Hematopoietic multipotent progenitor cell treated with erythropoietin and hydrocortisone succinate and interleukin-3 and kit ligand, for 17 days (in vitro differentiated cells): ENCODE data around the gene GNAS.

Experiments used
- DNase-seq: peaks from one replicate; pipeline ENCODE4 v3.0.0-alpha.2; 2015; ENCODE audit warnings: low spot score

Gene GNAS

DNA sequence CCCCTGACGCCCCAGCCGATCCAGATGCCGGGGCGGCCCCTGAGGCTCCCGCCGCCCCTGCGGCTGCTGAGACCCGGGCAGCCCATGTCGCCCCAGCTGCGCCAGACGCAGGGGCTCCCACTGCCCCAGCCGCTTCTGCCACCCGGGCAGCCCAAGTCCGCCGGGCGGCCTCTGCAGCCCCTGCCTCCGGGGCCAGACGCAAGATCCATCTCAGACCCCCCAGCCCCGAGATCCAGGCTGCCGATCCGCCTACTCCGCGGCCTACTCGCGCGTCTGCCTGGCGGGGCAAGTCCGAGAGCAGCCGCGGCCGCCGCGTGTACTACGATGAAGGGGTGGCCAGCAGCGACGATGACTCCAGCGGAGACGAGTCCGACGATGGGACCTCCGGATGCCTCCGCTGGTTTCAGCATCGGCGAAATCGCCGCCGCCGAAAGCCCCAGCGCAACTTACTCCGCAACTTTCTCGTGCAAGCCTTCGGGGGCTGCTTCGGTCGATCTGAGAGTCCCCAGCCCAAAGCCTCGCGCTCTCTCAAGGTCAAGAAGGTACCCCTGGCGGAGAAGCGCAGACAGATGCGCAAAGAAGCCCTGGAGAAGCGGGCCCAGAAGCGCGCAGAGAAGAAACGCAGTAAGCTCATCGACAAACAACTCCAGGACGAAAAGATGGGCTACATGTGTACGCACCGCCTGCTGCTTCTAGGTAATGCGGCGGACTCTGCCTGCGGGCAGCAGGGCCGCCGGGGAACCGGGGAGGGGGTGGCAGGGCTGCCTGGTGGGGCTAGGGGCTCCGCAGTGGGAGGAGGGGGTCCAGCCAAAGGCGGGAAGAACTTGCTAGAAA, 2.3 kb downstream of the GNAS start:
- no peak for DNase-seq

GRCh38 chr20:58855506-58856389, 3.2 kb downstream of the GNAS start:
- no peak for DNase-seq

GRCh38 chr20:58863044-58863790, 10.7 kb downstream of the GNAS start:
- no peak for DNase-seq

DNA sequence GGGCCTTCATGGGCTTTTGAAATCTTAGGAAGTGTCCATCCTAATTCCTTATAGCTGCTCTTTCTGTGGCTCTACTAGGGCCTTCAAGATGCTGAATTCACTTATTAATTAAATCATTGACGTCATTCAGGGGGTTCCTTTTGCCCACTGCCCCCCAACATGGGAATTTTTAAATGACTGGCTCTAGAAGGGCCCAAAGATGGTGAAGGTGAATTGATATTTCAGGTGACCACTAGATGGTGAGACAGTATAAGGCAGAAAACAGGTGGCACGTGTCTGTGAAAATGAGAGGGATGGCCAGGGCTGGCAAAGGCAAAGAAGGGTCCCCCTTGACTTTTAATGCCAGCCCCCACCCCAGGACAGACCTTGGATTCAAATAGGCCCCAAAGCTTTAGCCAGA, 11.8 kb downstream of the GNAS start:
- no peak for DNase-seq

GRCh38 chr20:58865843-58866242, 13.3 kb downstream of the GNAS start:
- no peak for DNase-seq

DNA sequence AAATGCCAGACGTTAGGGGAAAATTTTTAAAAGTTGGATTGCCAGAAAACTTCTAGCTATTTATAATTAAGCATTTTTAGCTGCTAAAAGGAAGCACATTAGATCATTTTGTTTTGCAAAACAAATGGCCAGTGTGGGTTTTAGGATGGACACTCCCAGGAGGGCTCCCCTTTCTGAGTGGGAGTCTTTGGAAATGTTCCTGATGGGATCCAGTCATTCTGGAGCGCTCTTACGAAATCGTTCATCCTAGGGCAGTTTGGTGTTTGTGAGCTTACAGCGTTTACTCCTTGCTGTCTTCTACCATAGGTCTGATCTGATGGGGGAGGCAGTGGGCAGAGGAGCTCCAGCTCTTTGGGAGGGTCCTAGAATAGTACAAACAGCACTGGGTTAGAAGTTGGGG, 14.7 kb downstream of the GNAS start:
- no peak for DNase-seq

GRCh38 chr20:58868795-58869194, 16.3 kb downstream of the GNAS start:
- DNase-seq: no peak

DNA sequence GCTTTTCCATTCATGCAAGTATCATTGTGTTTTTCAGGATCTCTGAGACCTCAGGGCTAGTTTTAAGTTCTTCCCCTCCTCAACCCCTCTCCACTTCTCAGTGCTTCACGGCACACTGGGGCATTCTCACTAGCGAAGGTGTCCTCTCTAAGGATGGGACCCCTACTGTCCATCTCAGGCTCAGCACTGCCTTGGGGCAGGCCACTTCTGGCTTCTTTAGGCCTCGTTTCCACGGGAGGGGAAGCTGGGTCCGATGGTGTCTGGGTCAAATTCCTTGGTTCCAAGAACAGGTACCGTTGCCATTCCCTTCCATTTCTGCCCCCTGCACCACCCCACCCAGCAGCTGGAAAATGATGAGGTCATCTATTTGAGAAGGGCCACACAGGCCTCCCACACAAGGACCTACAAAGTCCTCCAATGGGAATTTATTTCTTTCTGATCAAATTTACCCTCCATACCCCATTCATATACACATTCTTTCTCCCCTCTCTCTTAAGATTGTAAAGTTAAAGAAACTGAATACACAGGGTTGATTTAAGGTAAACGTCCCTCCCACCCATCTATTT, 17.2 kb downstream of the GNAS start:
- DNase-seq: no peak

DNA sequence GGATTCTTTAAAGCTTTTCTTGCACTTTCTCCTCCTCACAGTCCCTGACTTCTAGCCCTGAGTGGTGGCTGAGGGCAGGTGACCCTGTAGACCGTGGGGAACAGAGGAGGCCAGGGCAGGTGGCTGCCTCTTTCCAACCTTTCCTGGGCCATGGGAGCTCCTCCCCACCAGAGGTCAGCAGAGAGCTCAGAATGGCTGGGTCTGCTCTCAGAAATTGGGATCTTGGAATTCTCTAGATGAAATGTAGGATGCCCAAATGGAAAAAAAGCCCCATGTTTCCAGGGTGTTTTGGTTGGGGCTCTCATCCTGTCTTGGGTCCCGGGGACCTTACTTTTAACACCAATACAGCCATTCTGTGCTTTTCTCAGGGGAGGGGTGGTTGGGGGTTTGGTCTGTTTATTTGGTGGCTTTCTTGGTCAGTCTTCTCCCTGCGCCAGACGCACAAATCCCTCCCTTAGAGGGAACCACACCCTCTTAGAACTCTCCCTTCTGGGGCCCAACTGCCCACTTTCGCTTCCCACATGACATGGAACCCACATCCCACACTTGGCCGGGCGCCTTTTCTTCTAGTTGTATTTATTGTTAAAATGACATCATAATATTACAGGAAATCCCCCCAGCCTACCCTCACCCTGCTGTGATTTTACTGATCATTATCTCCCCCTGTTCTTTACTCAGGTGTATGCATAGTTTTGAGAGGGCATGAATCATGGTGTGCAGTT, 17.9 kb downstream of the GNAS start:
- DNase-seq: peak; percentile 50

GRCh38 chr20:58871533-58872102, 19.1 kb downstream of the GNAS start:
- no peak for DNase-seq

GRCh38 chr20:58874469-58874868, 22.0 kb downstream of the GNAS start:
- no peak for DNase-seq

DNA sequence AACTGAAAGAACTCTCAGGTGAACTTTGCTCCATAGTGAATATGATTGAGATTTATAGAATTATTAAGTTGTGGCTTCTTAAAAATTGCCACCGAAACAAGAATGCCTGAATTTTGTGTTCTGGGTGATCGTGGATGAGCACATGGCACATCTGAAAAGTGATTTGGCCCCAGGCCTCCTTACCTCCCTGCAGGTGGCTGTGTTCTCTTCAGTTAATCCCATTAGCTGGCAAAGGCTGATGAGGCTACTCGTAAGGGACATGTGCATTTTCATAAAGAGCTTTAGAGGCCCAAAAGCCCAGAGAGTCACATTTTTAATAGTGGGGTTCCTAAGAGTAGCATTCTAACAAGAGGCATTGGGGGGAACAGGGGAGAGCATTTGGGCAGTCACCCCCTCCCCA, 22.6 kb downstream of the GNAS start:
- no peak for DNase-seq

GRCh38 chr20:58875541-58876134, 23.1 kb downstream of the GNAS start:
- no peak for DNase-seq

DNA sequence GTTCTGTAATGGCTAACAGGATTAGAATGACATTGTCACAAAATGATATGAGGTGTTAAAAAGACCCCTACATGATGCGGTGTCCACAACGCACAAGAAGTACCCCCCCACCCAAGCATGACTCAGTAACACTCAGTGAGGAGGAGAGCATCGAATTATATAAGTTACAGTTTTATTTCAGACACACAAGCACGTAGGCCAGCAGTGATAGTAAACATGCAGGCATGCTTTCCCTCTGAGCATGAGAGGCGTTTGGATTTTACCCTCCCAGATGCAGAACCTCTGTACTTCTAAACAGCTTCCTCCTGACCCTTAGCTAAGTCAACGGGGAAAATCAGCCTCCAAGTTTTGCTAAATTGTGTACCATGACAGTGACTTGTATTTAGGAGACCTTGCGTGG, 23.9 kb downstream of the GNAS start:
- DNase-seq: no peak

DNA sequence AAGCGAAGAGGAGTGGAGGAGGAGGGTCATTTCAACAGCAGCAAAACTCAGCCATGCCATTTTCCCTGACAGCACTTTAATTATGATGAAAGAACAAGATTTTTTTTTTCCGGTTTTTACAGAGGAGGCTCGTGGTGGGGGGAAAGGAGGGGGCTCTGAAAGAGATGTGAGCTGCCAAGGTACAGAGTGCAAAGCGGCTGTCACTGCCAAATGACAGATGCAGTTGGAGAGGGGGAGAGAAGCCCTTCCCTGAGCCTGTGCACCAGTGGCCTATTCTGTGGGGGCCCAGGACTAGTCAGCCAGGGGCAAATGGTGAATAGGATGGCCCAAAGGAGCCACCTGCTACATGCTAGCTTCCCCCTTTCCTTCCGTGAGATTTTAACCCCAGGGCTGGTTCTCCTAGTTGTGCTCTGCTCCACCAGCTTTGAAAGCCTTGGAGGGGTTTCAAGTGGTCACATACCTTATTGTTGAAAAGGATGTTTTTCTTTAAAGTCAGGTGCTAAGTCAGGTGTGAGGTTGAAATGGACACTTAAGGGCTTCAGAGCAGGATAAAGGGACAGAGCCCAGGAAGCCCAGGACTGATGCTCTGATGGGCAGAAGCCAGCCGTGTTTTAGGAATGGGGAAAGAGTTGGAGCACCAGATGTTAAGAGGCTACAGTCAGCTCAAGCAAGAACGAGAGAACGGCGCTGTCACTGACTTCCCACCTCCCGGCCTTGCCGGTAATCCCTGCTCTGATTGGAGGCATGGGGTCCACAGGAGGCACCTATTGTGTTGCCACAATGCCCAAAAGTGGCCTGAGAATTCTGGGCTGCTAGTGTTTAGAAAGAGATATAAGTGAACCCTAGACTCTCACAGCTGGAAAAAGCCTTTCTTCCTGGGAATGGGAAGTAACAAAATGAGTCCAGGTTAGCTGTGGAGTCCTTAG, 24.8 kb downstream of the GNAS start:
- no peak for DNase-seq

DNA sequence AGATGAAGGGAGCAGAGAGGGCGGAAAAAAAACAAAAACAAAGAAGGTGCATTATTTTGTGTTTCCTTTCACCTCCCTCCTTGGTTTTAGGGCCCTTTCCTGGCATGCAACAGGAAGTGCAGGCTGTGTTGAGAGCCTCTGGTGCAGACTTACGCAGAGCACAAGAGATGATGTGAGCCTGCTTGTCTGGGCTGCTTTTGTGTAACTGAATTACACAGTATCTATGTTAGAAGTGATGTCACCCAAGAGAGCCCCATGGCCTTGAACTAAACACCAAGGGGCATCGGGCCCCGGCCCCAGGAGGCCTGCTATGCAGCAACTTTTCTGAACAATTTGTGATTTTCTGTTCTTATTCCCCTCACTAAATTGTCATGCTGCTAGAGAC, 25.5 kb downstream of the GNAS start:
- no peak for DNase-seq

DNA sequence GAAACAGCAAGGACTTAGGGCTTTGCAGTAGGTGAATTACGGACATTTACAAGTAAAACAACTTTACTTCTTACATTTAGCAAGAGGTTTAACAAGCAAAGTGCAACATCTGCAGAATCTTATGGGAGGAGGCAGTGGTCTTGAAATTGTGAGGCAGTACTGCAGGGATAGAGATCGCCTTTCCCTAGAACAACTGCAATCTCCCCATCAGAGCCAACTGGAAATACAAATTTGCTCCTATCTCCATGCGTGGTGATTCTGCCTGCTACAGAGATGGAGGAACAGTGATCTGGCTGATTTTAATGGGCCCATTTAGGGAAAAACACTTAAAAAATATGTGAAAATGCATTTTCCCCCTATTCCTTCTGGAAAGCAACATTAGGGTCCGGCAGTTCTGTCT, 25.9 kb downstream of the GNAS start:
- DNase-seq: no peak

- no peak for DNase-seq
Observed at GRCh38 chr20:58880441-58880840, 27.9 kb downstream of the GNAS start.

DNA sequence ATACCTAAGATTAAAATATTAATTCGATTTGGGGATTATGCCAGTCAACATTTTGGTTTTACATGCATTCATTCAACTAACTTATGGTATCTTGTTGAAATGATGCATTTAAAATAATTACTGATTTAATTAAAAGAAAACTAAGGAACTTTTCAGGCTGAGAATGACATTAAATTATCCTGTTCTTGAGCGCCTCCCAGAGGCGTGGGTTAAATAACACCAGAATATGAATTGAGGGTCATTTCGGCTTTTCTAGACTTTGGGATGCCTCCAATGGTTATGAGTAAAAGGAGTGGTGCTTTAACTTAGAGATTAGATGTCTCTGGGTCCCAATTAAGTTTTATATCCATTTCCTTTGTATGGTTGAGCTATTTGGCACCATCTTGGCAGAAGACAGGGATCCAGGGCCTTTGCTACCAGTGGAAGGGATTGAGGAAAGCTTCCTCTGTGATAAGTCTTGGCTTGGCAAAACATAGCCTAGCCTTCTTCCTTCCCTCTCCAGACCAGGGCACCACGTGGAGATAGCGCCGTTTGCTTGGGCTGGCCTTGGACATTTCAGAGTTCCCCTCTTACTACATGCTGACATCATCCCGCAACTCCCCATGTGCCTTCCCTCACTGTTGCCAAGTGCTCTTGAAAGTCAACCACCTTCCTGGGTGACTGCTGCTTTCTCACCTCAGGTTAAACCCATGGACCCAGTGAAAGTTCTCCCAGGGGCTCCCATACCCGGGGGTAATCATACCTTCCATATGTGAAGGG, 28.7 kb downstream of the GNAS start:
- no peak for DNase-seq
